HFF-Myc (cell line): ENCODE data around the gene GAMT.

Experiments
- DNase-seq: peaks from one replicate; pipeline ENCODE4 v3.0.0-alpha.2; 2011; ENCODE audit warnings: low read depth; ENCODE audit errors: extremely low read depth
- H3K4me3 ChIP-seq: replicated peaks from 2 replicates; pipeline ENCODE4 v1.5.1; 2011; ENCODE audit warnings: low read depth, mild to moderate bottlenecking, control low read depth, low read length
- TF ChIP-seq, protein P1 (sequence below): IDR thresholded peaks from 2 replicates; pipeline ENCODE4 v1.5.1; 2012; ENCODE audit warnings: mild to moderate bottlenecking, low read depth, low read length, control low read depth; ENCODE audit errors: missing control alignments

GAMT gene

DNA sequence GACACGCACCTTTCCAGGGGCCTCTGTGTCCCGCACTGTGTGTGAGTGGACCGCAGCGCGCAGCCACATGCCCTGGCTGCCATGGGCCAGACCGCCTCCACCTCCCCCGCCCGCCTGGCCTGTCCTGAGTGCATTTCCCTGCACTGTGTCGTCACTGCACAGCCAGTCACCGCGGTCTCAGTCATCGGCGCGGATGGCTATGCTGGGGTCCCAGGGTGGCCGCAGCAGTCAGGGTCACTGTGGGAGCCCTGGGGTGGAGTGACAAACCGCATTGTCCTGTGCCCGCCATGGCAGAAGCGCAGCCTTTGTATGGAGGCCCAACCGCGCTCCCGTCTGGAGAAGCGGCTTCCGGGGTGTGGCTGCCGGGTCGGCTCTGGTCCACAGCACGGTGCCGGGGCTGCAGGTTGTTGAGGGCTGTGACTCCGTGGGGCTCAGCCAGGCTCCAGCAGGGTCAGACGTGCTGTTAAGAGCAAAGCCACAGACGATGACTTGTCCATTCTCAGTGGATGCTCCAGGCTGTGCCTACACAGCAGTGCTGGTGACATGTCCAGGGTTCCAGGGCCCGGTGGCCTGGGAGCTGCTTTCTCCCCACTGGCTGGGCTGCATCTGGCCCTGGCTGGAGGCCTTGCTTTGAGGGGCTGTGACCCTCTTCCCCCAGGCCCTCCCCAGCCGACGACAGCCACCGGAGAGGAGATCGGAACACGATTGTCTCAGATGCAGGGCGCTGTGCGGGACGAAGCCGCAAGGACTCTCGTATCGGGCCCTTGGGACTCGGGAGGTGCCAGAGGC, 24.0 kb downstream of the GAMT start:
- DNase-seq = no peak
- TF ChIP-seq, protein P1, sequence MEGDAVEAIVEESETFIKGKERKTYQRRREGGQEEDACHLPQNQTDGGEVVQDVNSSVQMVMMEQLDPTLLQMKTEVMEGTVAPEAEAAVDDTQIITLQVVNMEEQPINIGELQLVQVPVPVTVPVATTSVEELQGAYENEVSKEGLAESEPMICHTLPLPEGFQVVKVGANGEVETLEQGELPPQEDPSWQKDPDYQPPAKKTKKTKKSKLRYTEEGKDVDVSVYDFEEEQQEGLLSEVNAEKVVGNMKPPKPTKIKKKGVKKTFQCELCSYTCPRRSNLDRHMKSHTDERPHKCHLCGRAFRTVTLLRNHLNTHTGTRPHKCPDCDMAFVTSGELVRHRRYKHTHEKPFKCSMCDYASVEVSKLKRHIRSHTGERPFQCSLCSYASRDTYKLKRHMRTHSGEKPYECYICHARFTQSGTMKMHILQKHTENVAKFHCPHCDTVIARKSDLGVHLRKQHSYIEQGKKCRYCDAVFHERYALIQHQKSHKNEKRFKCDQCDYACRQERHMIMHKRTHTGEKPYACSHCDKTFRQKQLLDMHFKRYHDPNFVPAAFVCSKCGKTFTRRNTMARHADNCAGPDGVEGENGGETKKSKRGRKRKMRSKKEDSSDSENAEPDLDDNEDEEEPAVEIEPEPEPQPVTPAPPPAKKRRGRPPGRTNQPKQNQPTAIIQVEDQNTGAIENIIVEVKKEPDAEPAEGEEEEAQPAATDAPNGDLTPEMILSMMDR = no peak
- H3K4me3 ChIP-seq = no peak overlapping the region

DNA sequence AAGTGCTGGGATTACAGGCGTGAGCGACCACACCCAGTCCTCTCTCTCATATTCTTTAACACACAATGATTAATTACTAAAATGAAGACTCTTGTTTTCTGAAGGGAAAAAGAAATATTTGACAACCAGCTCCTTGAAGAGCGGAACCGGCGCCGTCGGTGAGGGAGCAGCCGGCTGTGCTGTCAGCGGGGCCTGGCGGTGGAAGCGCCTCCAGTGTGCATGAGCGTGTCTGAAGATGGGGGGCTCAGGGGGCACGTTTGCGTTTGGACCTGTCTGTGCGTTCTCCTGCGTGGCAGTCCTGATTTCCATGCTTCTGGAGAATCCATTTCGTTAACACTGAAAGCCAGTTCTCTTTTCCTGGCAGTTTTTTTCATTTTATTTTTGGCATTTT, 24.9 kb downstream of the GAMT start:
- TF ChIP-seq, protein P1 = no peak
- H3K4me3 ChIP-seq = no peak overlapping the region
- DNase-seq = no peak

DNA sequence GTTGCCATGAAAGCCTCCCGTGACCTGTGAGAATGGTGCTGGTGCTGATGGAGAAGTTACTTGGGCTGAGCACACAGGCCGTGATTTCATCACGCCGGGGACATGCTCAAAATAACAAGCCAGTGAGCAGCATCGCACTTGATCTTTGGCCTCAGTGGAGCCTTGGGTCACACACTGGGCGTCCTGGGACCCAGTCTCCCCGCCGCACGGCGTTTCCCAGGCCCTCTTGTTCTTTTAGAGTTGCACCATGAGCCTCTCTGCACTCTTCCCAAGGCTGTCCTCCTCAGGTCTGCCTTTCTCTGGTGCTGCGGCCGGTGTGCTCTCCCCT, 27.1 kb downstream of the GAMT start:
- H3K4me3 ChIP-seq = no peak overlapping the region
- no peak for DNase-seq
- TF ChIP-seq, protein P1 = no peak

DNA sequence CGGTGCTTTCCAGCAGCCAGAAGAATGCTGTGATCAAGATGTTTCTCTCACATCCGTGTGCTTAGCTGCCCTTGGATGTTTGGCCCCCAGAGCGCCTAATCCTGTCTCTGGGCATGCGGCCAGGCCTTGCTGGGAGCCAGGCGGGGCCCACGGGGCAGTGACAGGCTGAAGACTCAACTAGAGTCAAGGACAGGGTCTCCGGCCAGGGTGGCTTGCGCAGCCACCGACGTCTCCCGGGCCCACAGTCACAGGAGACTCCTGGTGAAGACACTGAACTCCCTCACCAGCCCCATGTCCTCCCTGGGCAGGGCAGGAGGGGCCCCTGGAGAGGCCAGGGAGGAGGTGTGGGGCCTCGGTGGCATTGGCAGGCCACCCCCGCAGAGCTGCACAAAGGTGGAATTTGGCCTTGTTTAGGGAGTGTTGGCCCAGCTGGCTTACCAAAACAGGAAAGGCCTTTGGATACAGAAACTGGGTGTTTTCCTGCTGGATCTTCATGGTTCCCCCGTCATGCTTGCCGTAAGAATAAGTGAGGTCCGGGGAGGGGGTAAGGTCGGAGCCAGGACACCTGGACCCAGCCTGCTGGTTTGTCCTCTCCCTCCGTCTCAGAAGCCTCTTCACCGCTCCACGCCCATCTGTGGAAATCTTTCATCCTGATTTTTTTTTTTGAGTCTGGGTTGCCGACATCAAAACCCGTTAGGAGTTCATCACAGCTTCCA, 27.6 kb downstream of the GAMT start:
- TF ChIP-seq, protein P1 = no peak
- H3K4me3 ChIP-seq = no peak overlapping the region
- DNase-seq = no peak

- TF ChIP-seq, protein P1 = no peak
- no peak overlapping the region for H3K4me3 ChIP-seq
- no peak for DNase-seq
These were observed 28.3 kb downstream of the GAMT start for GRCh38 chr19:1373042-1373533.

DNA sequence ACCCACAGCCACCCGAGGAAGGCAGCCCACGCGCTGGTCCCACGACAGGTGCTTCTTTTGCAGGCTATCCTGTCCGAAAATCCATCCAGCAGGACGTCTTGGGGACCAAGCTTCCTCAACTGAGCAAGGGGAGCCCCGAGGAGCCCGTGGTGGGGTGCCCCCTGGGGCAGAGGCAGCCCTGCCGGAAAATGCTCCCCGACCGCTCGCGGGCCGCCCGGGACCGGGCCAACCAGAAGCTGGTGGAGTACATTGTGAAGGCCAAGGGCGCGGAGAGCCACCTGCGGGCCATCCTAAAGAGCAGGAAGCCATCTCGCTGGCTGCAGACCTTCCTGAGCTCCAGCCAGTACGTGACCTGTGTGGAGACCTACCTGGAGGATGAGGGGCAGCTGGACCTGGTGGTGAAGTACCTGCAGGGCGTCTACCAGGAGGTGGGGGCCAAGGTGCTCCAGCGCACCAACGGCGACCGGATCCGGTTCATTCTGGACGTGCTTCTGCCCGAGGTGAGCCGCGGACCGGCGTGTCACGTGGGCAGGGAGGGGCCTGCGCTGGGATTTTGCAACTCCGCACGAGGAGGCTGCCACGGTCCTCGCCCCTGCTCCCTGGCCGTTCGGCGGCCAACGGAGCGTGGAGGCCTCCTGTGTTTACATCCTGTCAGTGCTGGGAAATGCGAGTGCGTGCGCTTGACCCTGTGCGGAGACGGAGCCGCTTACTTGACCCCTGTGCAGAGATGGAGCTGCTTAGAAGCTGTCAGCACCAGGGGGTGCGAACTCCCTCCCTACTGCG, 30.6 kb downstream of the GAMT start:
- H3K4me3 ChIP-seq = no peak overlapping the region
- no peak for DNase-seq
- TF ChIP-seq, protein P1 = no peak
